H1 (cell line): Measurements from ENCODE around the gene TSHR. TPM values are rescaled to one million over a fixed set of nuclear protein-coding genes. Genes with fewer than 3 reads are reported as not detected.

Source experiments
- CTCF ChIA-PET: fragments of 300-600 bp; sonication (Branson Sonifier 250); formaldehyde crosslinking; loops from one replicate; lab custom pipeline; 2021; ENCODE audit not compliant: partially characterized antibody; lab: Charles Lee
- POLR2A ChIA-PET: fragments of 300-600 bp; sonication (Branson Sonifier 250); formaldehyde crosslinking; loops from one replicate; lab custom pipeline; 2021; ENCODE audit warnings: inconsistent platforms; ENCODE audit not compliant: partially characterized antibody; lab: Charles Lee
- DNase-seq, 2 experiments: peaks; one replicate each; pipeline versions ENCODE4 v3.0.0 to v3.0.0-alpha.2; 2010 to 2022; ENCODE audit warnings: low spot score in 2 of 2, low read depth in 1 of 2, mixed read lengths in 1 of 2
- FAIRE-seq: peaks from 2 replicates; lab custom pipeline; 2011; peaks lifted over from hg19 to GRCh38; lab: Jason Lieb, UNC
- H2AFZ ChIP-seq: 2 replicates; pipeline ENCODE4 v1.8.1; 2012; ENCODE audit warnings: low read length, inconsistent platforms
- H2AK5ac ChIP-seq: 2 replicates; pipeline ENCODE4 v1.6.1; 2013; ENCODE audit warnings: low read depth, low read length
- H2BK120ac ChIP-seq: replicated peaks from 2 replicates; pipeline ENCODE3; 2013; ENCODE audit warnings: low read depth, low read length, inconsistent platforms
- H2BK12ac ChIP-seq: 2 replicates; pipeline ENCODE4 v1.6.1; 2013; ENCODE audit warnings: low read depth, low read length
- H2BK15ac ChIP-seq: 2 replicates; pipeline ENCODE4 v1.6.1; 2013; ENCODE audit warnings: low read length
- H2BK20ac ChIP-seq: 2 replicates; pipeline ENCODE4 v1.6.1; 2013; ENCODE audit warnings: low read length
- H2BK5ac ChIP-seq: 2 replicates; pipeline ENCODE4 v1.6.1; 2013; ENCODE audit warnings: low read depth, low read length
- H3K14ac ChIP-seq: 2 replicates; pipeline ENCODE4 v1.6.1; 2013; ENCODE audit warnings: inconsistent platforms; ENCODE audit not compliant: insufficient read length
- H3K18ac ChIP-seq: 2 replicates; pipeline ENCODE4 v1.6.1; 2013; ENCODE audit warnings: low read length; ENCODE audit errors: extremely low read depth
- H3K23ac ChIP-seq: 2 replicates; pipeline ENCODE4 v1.6.1; 2013; ENCODE audit warnings: inconsistent platforms; ENCODE audit not compliant: insufficient read length
- H3K23me2 ChIP-seq: 2 replicates; pipeline ENCODE4 v1.6.1; 2013; ENCODE audit warnings: low read depth, low read length
- H3K27ac ChIP-seq: 2 replicates; pipeline ENCODE4 v1.6.1; 2011; ENCODE audit warnings: low read depth, low read length, inconsistent platforms
- H3K27me3 ChIP-seq, 4 experiments: replicated peaks in 1 of 4; 1 replicate in 1 of 4; 2 replicates in 3 of 4; pipeline versions ENCODE4 v1.6.1 to v1.8.1; 2011 to 2013; ENCODE audit warnings: low read length in 3 of 4, mild to moderate bottlenecking in 3 of 4, inconsistent platforms in 2 of 4, mixed read lengths in 2 of 4, moderate library complexity in 1 of 4; ENCODE audit not compliant: control insufficient read depth in 3 of 4, insufficient read depth in 3 of 4; ENCODE audit errors: extremely low read depth in 1 of 4
- H3K36me3 ChIP-seq, 4 experiments: 2 replicates each; pipeline versions ENCODE4 v1.6.1 to v1.8.1; 2011 to 2013; ENCODE audit warnings: mild to moderate bottlenecking in 4 of 4, low read length in 3 of 4, moderate library complexity in 2 of 4, control low read depth in 1 of 4, inconsistent platforms in 1 of 4; ENCODE audit not compliant: insufficient read depth in 4 of 4, control insufficient read depth in 2 of 4
- H3K4ac ChIP-seq: replicated peaks from 2 replicates; pipeline ENCODE3; 2013; ENCODE audit warnings: low read length, low read depth, mixed read lengths, inconsistent platforms; ENCODE audit not compliant: insufficient read length
- H3K4me1 ChIP-seq, 4 experiments: replicated peaks in 1 of 4; 1 replicate in 1 of 4; 2 replicates in 3 of 4; pipeline versions ENCODE4 v1.6.1 to v1.8.1; 2011 to 2013; ENCODE audit warnings: low read length in 3 of 4, inconsistent platforms in 2 of 4, mixed read lengths in 1 of 4; ENCODE audit not compliant: insufficient read depth in 4 of 4, control insufficient read depth in 3 of 4
- H3K4me2 ChIP-seq, 2 experiments: 2 replicates each; pipeline versions ENCODE4 v1.6.1 to v1.8.1; 2011 to 2013; ENCODE audit warnings: low read depth in 2 of 2, low read length in 2 of 2, control low read depth in 1 of 2, inconsistent platforms in 1 of 2, mild to moderate bottlenecking in 1 of 2; ENCODE audit not compliant: insufficient read depth in 1 of 2
- H3K4me3 ChIP-seq, 4 experiments: fragments of 200-600, 300-600 bp in 1 of 4; sonication (generic), shearing (Covaris generic), sonication (Bioruptor Twin) in 1 of 4; 2 replicates each; pipeline versions ENCODE4 v1.5.1 to v1.8.1; 2011 to 2016; ENCODE audit warnings: low read length in 4 of 4, low read depth in 3 of 4, control low read depth in 2 of 4, inconsistent platforms in 2 of 4, mild to moderate bottlenecking in 2 of 4, mixed read lengths in 1 of 4, moderate library complexity in 1 of 4; ENCODE audit not compliant: insufficient read depth in 2 of 4; ENCODE audit errors: extremely low read depth in 1 of 4
- H3K56ac ChIP-seq: replicated peaks from 2 replicates; pipeline ENCODE3; 2013; ENCODE audit warnings: low read depth, mild to moderate bottlenecking, mixed read lengths, low read length, inconsistent platforms; ENCODE audit not compliant: insufficient read length
- H3K79me1 ChIP-seq: 2 replicates; pipeline ENCODE4 v1.6.1; 2013; ENCODE audit warnings: low read depth, low read length, control low read depth
- H3K79me2 ChIP-seq, 2 experiments: 2 replicates each; pipeline versions ENCODE4 v1.6.1 to v1.8.1; 2012 to 2013; ENCODE audit warnings: low read length in 2 of 2, mild to moderate bottlenecking in 2 of 2, inconsistent platforms in 1 of 2; ENCODE audit not compliant: insufficient read depth in 2 of 2, control insufficient read depth in 1 of 2
- H3K9ac ChIP-seq, 4 experiments: replicated peaks in 1 of 4; 1 replicate in 1 of 4; 2 replicates in 3 of 4; pipeline versions ENCODE4 v1.6.1 to v1.8.1; 2011 to 2013; ENCODE audit warnings: low read depth in 3 of 4, low read length in 3 of 4, control low read depth in 2 of 4, mild to moderate bottlenecking in 2 of 4, moderate library complexity in 2 of 4, inconsistent platforms in 1 of 4; ENCODE audit errors: extremely low read depth in 1 of 4
- H3K9me3 ChIP-seq, 2 experiments: 2 replicates each; pipeline versions ENCODE4 v1.6.1 to v1.8.1; 2012 to 2013; ENCODE audit warnings: mild to moderate bottlenecking in 2 of 2, moderate library complexity in 2 of 2, control low read depth in 1 of 2, inconsistent platforms in 1 of 2, low read depth in 1 of 2, low read length in 1 of 2, mixed read lengths in 1 of 2; ENCODE audit not compliant: insufficient read depth in 2 of 2
- H4K20me1 ChIP-seq, 2 experiments: replicated peaks in 1 of 2; 2 replicates each; pipeline versions ENCODE3 to v1.8.1; 2011 to 2013; ENCODE audit warnings: inconsistent platforms in 2 of 2, low read length in 2 of 2, mild to moderate bottlenecking in 1 of 2; ENCODE audit not compliant: insufficient read depth in 2 of 2, control insufficient read depth in 1 of 2
- H4K5ac ChIP-seq: 2 replicates; pipeline ENCODE4 v1.6.1; 2013; ENCODE audit warnings: low read length, low read depth, mixed read lengths, inconsistent platforms; ENCODE audit not compliant: insufficient read length
- H4K8ac ChIP-seq: 2 replicates; pipeline ENCODE4 v1.8.0; 2013; ENCODE audit warnings: mild to moderate bottlenecking, moderate library complexity, low read length, inconsistent platforms; ENCODE audit not compliant: insufficient read depth; ENCODE audit errors: extremely low read depth
- H4K91ac ChIP-seq: replicated peaks from 2 replicates; pipeline ENCODE3; 2013; ENCODE audit warnings: low read length, mixed read lengths, inconsistent platforms; ENCODE audit not compliant: insufficient read length
- ASH2L ChIP-seq: fragments of 200-600, 300-600 bp; sonication (generic); IDR thresholded peaks from one replicate; pipeline ENCODE4 v1.7.1; 2017; ENCODE audit warnings: low read length
- MAFK ChIP-seq: IDR thresholded peaks from 2 replicates; pipeline ENCODE4 v1.6.1; 2012; ENCODE audit warnings: low read depth, mild to moderate bottlenecking, improper control_type of control experiment, low read length
- SP4 ChIP-seq: IDR thresholded peaks from 2 replicates; pipeline ENCODE4 v1.6.1; 2012; ENCODE audit warnings: low read length, inconsistent platforms
- TEAD4 ChIP-seq: IDR thresholded peaks from 2 replicates; pipeline ENCODE4 v1.6.1; 2012; ENCODE audit warnings: low read depth, low read length, inconsistent platforms, mixed read lengths
- WGBS, 2 experiments: shearing (Covaris generic) in 1 of 2; methylation state at CpG; one replicate each; pipeline versions ENCODE4 v1.1.6 to v1.1.7; 2013 to 2015; ENCODE audit warnings: low lambda C conversion rate in 2 of 2, mixed read lengths in 2 of 2, inconsistent platforms in 1 of 2, low coverage in 1 of 2, missing lambda C conversion rate in 1 of 2; ENCODE audit not compliant: insufficient replicate concordance in 2 of 2, insufficient coverage in 1 of 2, insufficient read length in 1 of 2; ENCODE audit errors: extremely low coverage in 1 of 2, missing lambda C conversion rate in 1 of 2; 5-methylcytosine and 5-hydroxymethylcytosine counted together
- polyA plus RNA-seq, 7 experiments: library from polyadenylated mRNA; depleted of rRNA in 3 of 7; stranded (reverse) in 5 of 7; unstranded in 2 of 7; fragments of >200 nt in 5 of 7; fragments of 200-250 nt in 2 of 7; gene quantifications; 1 replicate in 5 of 7; 2 replicates in 1 of 7; 4 replicates in 1 of 7; pipeline versions ENCODE4 v1.2.1 to v1.2.3, GENCODE V29; 2011 to 2013; ENCODE audit warnings: missing spikeins in 2 of 7, mixed read lengths in 2 of 7
- total RNA-seq: library from RNA; stranded (reverse); fragmentation: NEBNext Ultra II Directional; extraction: Animal tissue kit (Norgen Biotek cat#: 25700); gene quantifications from 2 replicates; pipeline ENCODE4 v1.2.1, GENCODE V29; 2021
- TF ChIP-seq, protein P1 (sequence below): IDR thresholded peaks from 2 replicates; pipeline ENCODE4 v1.6.1; 2011; ENCODE audit warnings: low read length, improper control_type of control experiment
- TF ChIP-seq, protein P2 (sequence below): IDR thresholded peaks from 2 replicates; pipeline ENCODE4 v1.6.1; 2012; ENCODE audit warnings: inconsistent platforms

TSHR gene
- total and polyA plus RNA-seq, 2 of the 8 experiments (the other 6 are each of a cell fraction or from before 2014, with no cell fraction given) = 0.27 TPM; not detected in 1

DNA sequence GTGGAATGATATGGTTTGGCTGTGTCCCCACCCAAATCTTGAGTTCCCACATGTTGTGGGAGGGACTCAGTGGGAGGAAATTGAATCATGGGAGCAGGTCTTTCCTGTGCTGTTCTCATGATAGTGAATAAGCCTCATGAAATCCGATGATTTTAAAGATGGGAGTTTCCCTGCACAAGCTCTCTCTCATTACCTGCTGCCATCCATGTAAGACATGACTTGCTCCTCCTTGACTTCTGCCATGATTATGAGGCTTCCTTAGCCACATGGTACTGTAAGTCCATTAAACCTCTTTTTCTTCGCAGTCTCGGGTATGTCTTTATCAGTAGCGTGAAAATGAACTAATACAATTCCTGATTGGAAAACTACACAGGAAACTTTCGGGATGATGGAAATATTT is 100.5 kb downstream of the TSHR start:
- no peak overlapping the region for H3K4me3 ChIP-seq
- H3K9ac ChIP-seq = no peak overlapping the region
- H3K23me2 ChIP-seq = no peaks in the 10 kb centered on the region
- no peaks in the 10 kb centered on the region for H3K36me3 ChIP-seq
- ChIA-PET CTCF (interaction anchor here (0.6 to 0.9 kb wide), 2 partner anchors 59 to 409 kb away, joined by 3 to 4 read pairs; no protein-coding TSS in a partner anchor), POLR2A (no interaction called here)
- DNase-seq (no peak), FAIRE-seq (no peak)
- H3K23ac ChIP-seq = no peak overlapping the region
- no peak overlapping the region for H2BK20ac ChIP-seq
- H2BK120ac ChIP-seq = no peak overlapping the region
- H4K5ac ChIP-seq = no peak overlapping the region
- no peak overlapping the region for H2AFZ ChIP-seq
- no peak overlapping the region for H4K91ac ChIP-seq
- H2BK12ac ChIP-seq = no peak overlapping the region
- H3K4me2 ChIP-seq = no peak overlapping the region
- no peak overlapping the region for H4K8ac ChIP-seq
- H2BK5ac ChIP-seq = no peak overlapping the region
- TF ChIP-seq TEAD4 (no peak), ASH2L (no peak), MAFK (no peak), SP4 (no peak)
- TF ChIP-seq, protein P1, sequence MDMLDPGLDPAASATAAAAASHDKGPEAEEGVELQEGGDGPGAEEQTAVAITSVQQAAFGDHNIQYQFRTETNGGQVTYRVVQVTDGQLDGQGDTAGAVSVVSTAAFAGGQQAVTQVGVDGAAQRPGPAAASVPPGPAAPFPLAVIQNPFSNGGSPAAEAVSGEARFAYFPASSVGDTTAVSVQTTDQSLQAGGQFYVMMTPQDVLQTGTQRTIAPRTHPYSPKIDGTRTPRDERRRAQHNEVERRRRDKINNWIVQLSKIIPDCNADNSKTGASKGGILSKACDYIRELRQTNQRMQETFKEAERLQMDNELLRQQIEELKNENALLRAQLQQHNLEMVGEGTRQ = no peak
- TF ChIP-seq, protein P2, sequence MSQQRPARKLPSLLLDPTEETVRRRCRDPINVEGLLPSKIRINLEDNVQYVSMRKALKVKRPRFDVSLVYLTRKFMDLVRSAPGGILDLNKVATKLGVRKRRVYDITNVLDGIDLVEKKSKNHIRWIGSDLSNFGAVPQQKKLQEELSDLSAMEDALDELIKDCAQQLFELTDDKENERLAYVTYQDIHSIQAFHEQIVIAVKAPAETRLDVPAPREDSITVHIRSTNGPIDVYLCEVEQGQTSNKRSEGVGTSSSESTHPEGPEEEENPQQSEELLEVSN = no peak
- no peaks in the 10 kb centered on the region for H3K79me1 ChIP-seq
- no peaks in the 10 kb centered on the region for H4K20me1 ChIP-seq
- H3K79me2 ChIP-seq = no peaks in the 10 kb centered on the region
- 90% methylated on average over 5 of the region's 5 CpGs; no CpG with 5 or more reads in 1 of the 2 experiments for WGBS, 2 experiments
- no peaks in the 10 kb centered on the region for H3K27me3 ChIP-seq
- no peaks in the 10 kb centered on the region for H3K4me1 ChIP-seq
- no peak overlapping the region for H3K14ac ChIP-seq
- H2AK5ac ChIP-seq = no peak overlapping the region
- no peak overlapping the region for H3K27ac ChIP-seq
- peaks cover 10 to 11% of the 10 kb centered on the region in 2 experiments; a peak in 2 of 4 replicates for H3K9me3 ChIP-seq
- no peak overlapping the region for H3K18ac ChIP-seq
- no peak overlapping the region for H2BK15ac ChIP-seq
- H3K56ac ChIP-seq = no peak overlapping the region
- H3K4ac ChIP-seq = no peak overlapping the region
